Right kidney (tissue), 1 donor: ENCODE measurements around the gene SHROOM3.
"Not testable (repeated sequence)": the region's sequence is repeated elsewhere in the genome, so short reads cannot be mapped to it uniquely, and the experiment has no call there.

Experiments
- DNase-seq: peaks from one replicate; pipeline ENCODE4 v3.0.0-alpha.2; 2016

SHROOM3 gene

GRCh38 chr4:76723924-76724323, 288.9 kb downstream of the SHROOM3 start:
- DNase-seq: no peak

GRCh38 chr4:76725039-76725438, 290.0 kb downstream of the SHROOM3 start:
- no peak for DNase-seq

GRCh38 chr4:76726176-76726575, 291.1 kb downstream of the SHROOM3 start:
- DNase-seq: no peak

- no peak for DNase-seq
Observed at GRCh38 chr4:76726631-76727030, 291.6 kb downstream of the SHROOM3 start.

- not testable (repeated sequence) for DNase-seq
Observed at GRCh38 chr4:76727934-76728333, 292.9 kb downstream of the SHROOM3 start.

- no peak for DNase-seq
Observed at GRCh38 chr4:76729460-76729859, 294.4 kb downstream of the SHROOM3 start.

GRCh38 chr4:76729980-76730379, 295.0 kb downstream of the SHROOM3 start:
- no peak for DNase-seq

DNA sequence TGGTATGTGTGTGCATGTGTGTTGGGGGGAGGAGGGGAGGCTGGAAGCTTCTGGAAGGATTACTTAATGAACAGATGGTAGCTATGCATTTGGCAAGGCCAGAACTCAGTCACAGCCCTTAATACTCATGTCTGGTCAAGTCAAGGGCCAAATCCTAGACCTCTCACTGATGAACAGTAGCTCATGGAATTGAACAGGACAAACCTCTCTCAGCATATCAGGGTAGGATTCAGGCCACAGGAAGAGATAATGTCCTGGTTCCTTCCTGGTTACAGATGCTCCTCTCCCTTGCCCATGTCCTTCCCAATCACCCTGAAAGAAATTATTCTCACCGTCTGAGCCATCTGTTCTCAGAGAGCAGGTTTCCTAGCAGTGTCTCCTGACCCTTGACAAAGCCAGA, 297.2 kb downstream of the SHROOM3 start:
- DNase-seq: no peak

GRCh38 chr4:76733068-76733771, 298.2 kb downstream of the SHROOM3 start:
- no peak for DNase-seq

GRCh38 chr4:76736414-76736813, 301.4 kb downstream of the SHROOM3 start:
- no peak for DNase-seq

DNA sequence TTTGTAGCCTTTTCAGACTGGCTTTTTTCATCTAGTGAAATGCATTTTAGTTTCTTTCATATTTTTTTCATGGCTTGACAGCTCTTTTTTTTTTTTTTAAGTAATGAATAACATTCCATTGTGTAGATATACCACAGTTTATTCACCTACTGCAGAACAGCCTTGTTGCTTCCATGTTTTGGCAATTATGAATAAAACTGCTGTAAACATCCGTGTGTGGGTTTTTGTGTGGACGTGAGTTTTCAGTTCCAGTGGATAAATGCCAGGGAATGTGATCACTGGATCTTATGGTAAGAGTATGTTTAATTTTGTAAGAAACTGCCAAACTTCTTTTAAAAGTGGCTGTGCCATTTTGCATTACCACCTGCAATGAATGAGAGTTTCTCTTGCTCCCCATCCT, 302.2 kb downstream of the SHROOM3 start:
- DNase-seq: no peak

- DNase-seq: no peak
Observed at GRCh38 chr4:76737771-76738085, 302.7 kb downstream of the SHROOM3 start.

GRCh38 chr4:76738086-76738931, 303.3 kb downstream of the SHROOM3 start:
- no peak for DNase-seq

- no peak for DNase-seq
Observed at GRCh38 chr4:76740192-76740591, 305.2 kb downstream of the SHROOM3 start.

DNA sequence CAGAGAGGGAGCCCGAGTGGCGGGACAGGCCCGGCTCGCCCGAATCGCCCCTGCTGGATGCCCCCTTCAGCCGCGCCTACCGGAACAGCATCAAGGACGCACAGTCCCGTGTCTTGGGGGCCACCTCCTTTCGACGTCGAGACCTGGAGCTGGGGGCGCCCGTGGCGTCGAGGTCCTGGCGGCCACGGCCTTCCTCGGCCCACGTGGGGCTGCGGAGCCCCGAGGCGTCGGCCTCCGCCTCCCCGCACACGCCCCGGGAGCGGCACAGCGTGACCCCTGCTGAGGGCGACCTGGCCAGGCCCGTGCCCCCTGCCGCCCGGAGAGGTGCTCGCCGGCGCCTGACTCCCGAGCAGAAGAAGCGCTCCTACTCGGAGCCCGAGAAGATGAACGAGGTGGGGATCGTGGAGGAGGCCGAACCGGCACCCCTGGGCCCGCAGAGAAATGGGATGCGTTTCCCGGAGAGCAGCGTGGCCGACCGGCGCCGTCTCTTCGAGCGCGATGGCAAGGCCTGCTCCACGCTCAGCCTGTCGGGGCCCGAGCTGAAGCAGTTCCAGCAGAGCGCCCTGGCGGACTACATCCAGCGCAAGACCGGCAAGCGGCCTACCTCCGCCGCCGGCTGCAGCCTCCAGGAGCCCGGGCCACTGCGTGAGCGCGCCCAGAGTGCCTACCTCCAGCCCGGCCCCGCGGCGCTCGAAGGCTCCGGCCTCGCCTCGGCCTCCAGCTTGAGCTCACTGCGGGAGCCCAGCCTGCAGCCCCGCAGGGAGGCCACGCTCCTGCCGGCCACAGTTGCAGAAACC, 306.0 kb downstream of the SHROOM3 start:
- no peak for DNase-seq

- no peak for DNase-seq
Observed at GRCh38 chr4:76741663-76742020, 306.6 kb downstream of the SHROOM3 start.

GRCh38 chr4:76744241-76744921, 309.4 kb downstream of the SHROOM3 start:
- DNase-seq: no peak

DNA sequence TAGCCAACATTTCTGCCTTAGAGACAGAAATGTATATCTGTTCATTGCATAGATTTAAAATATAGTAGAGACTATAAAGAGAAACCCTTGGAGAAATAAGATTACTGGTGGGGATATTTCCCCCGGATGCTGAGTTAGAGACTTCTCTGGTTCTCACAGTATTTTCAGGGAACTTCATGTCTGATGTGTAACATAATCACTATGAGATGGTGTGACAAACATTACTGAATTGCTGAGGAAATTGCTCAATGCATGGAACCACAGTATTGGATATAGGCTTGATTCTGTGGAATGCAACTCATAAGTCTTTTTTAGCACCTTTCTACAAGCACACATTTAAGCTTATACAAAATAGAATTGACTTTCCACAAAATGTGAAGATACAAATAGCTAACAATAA, 310.2 kb downstream of the SHROOM3 start:
- no peak for DNase-seq

- no peak for DNase-seq
Observed at GRCh38 chr4:76747563-76747962, 312.5 kb downstream of the SHROOM3 start.

- DNase-seq: no peak
Observed at GRCh38 chr4:76748649-76749048, 313.6 kb downstream of the SHROOM3 start.

DNA sequence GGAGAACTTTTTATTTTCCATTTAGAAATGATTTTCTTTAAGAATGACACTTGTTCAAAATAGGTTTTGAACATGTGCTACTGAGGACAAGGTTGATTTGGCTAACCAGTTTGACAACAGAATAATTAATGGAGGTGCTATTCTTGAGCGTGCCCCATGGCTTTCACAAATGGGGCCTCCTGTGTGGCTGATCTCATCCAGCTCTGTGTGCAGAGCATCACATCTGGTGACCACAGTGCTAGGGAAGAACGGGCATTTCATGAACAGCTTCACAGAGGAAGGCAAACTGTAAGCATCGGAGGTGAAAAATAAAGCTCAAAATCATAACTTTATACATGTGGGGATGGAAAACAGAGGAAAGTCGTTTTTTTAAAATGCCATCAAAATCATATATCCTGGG, 314.3 kb downstream of the SHROOM3 start:
- DNase-seq: no peak

- DNase-seq: no peak
Observed at GRCh38 chr4:76750716-76751115, 315.7 kb downstream of the SHROOM3 start.
